ENCODE measurements around the gene NPIPB6. TPM values are rescaled to one million over a fixed set of nuclear protein-coding genes. Genes with fewer than 3 reads are reported as not detected.

NPIPB6 gene
- total RNA-seq, 1 experiment from 2014 or later: 1.4 TPM

GRCh38 chr16:28304214-28304613 is 59.1 kb downstream of the NPIPB6 start:
- in situ Hi-C loops (cut with HindIII; ENCODE audit: low sequenced_read_pairs): no loop called here
- no peak for DNase-seq (ENCODE audit: low spot score)

DNA sequence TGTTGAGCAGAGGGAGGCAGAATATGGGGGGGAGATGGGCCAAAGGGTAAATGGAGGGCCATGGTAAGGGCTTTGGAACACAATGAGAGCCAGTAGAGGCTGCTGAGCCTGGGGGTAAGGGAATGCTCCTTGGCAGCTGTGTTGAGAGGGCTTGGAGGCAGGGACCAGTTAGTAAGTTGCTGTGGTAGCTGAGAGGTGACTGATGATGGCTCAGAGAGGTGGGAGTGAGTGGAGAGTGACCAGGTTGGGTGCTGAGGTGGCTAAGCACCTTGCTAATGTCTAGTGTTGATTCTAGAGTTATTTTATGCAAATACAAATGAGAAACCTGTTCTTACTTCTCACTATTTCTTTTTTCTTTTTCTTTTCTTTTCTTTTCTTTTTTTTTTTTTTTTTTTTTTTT is 60.2 kb downstream of the NPIPB6 start:
- in situ Hi-C loops (cut with HindIII; ENCODE audit: low sequenced_read_pairs): no loop called here
- no peak for DNase-seq (ENCODE audit: low spot score)

- no peak for DNase-seq (ENCODE audit: low spot score)
- in situ Hi-C loops (cut with HindIII; ENCODE audit: low sequenced_read_pairs): no loop called here
Observed at GRCh38 chr16:28301620-28302019, 61.7 kb downstream of the NPIPB6 start.

- DNase-seq (ENCODE audit: low spot score): no peak
- in situ Hi-C loops (cut with HindIII; ENCODE audit: low sequenced_read_pairs): no loop called here
Observed at GRCh38 chr16:28301154-28301553, 62.2 kb downstream of the NPIPB6 start.

DNA sequence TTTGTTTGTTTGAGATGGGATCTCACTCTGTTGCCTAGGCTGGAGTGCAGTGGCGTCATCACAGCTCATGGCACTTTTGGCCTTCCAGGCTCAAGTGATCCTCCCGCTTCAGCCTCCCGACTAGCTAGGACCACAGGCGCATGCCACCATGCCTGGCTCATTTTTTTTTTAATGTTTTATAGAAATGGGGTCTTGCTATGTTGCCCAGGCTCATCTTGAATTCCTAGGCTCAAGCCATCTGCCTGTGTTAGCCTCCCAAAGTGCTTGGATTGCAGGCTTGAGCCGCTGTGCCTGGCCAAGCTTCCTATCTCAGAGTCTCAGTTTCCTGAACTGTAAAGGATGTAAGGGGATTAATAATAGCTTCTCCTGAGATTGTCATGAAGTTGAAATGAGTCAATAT is 63.0 kb downstream of the NPIPB6 start:
- in situ Hi-C loops (cut with HindIII; ENCODE audit: low sequenced_read_pairs): no loop called here
- DNase-seq (ENCODE audit: low spot score): no peak

DNA sequence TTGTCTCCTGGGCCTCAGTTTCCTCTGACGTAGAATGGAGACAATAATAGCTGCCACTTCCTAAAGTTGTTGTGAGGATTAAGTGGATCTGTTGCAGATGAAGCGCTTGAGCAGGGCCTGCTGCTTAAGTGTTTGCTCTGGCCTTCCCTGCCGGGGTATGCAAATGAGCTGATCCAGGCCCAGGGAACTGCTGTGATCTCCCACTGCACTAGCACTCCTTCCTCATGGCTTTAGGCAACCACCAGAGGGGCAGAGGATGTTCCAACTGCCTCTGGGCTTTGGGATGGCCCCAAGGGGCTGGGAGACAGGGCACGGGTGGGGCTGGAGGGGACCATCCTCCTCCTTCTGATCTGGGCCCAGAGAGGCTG is 64.8 kb downstream of the NPIPB6 start:
- in situ Hi-C loops (cut with HindIII; ENCODE audit: low sequenced_read_pairs): no loop called here
- no peak for DNase-seq (ENCODE audit: low spot score)

DNA sequence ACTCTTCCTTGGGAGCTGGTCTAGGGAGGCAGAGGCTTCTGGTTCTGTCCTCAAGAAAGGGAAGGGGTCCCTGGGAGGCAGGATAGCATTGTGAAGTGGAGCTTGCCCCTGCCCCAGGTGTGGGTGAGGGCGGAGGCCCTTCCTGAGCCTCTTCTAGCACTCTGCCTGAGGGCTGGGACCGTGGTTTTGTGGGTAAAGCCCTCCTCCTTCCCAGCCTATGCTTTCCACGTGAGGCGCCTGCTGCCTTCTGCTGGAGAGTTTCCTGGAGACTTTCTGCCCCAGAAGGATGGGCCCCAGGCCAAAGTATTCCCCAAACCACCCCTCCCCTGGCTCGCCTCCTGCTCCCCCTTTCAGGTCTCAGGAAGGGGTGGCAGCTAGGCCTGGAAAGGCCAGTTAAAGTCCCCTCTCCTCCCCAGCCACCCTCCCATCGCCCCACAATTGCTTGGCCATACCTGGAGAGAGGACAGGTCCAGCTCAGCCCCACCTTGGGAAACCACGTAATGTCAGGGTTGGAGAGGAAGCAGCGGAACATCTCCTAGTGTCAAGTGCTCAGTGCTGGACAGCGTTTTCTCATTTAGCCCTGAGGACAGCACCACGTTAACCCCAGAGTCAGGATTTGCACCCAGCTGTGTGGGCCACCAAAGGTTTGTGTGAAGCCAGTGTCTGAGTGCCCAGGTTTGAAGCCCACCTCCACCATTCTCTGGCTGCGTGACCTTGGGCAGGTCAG is 65.4 kb downstream of the NPIPB6 start:
- in situ Hi-C loops (cut with HindIII; ENCODE audit: low sequenced_read_pairs): no loop called here

GRCh38 chr16:28297308-28297707 is 66.0 kb downstream of the NPIPB6 start:
- no peak for DNase-seq (ENCODE audit: low spot score)
- in situ Hi-C loops (cut with HindIII; ENCODE audit: low sequenced_read_pairs): no loop called here

More for the DNA sequence above, 65.4 kb downstream of the NPIPB6 start:
- DNase-seq (ENCODE audit: low spot score): no peak

GRCh38 chr16:28295276-28295675 is 68.0 kb downstream of the NPIPB6 start:
- in situ Hi-C loops (cut with HindIII; ENCODE audit: low sequenced_read_pairs): no loop called here
- peak; percentile 41 for DNase-seq (ENCODE audit: low spot score)

GRCh38 chr16:28294201-28294600 is 69.1 kb downstream of the NPIPB6 start:
- in situ Hi-C loops (cut with HindIII; ENCODE audit: low sequenced_read_pairs): no loop called here
- DNase-seq (ENCODE audit: low spot score): no peak

- DNase-seq (ENCODE audit: low spot score): no peak
- in situ Hi-C loops (cut with HindIII; ENCODE audit: low sequenced_read_pairs): no loop called here
Observed at GRCh38 chr16:28293601-28293960, 69.7 kb downstream of the NPIPB6 start.

- in situ Hi-C loops (cut with HindIII; ENCODE audit: low sequenced_read_pairs): no loop called here
- DNase-seq (ENCODE audit: low spot score): no peak
Observed at GRCh38 chr16:28292731-28293600, 70.3 kb downstream of the NPIPB6 start.

Other genes starting within 250 kb of the NPIPB6 start
- gene XPO6, start 151.5 kb downstream of the NPIPB6 start, total RNA-seq (2014; rRNA removed; shearing (Covaris generic)): 75.8 and 98.0 TPM in 2 replicates
- gene SBK1, start 71.0 kb downstream of the NPIPB6 start, total RNA-seq (2014; rRNA removed; shearing (Covaris generic)): 3.4 and 4.7 TPM in 2 replicates
- 276 and 428 TPM in 2 replicates for gene EIF3CL, start 40.3 kb upstream of the NPIPB6 start, total RNA-seq (2014; rRNA removed; shearing (Covaris generic))
- gene NPIPB7, start 108.8 kb upstream of the NPIPB6 start, total RNA-seq (2014; rRNA removed; shearing (Covaris generic)): not detected in 2 replicates
- 50.2 and 62.7 TPM in 2 replicates for gene CLN3, start 128.6 kb upstream of the NPIPB6 start, total RNA-seq (2014; rRNA removed; shearing (Covaris generic))
- gene APOBR, start 131.1 kb upstream of the NPIPB6 start, total RNA-seq (2014; rRNA removed; shearing (Covaris generic)): 0.10 and 0.18 TPM in 2 replicates
- gene IL27, start 143.3 kb upstream of the NPIPB6 start, total RNA-seq (2014; rRNA removed; shearing (Covaris generic)): not detected in 2 replicates
- gene NUPR1, start 175.5 kb upstream of the NPIPB6 start, total RNA-seq (2014; rRNA removed; shearing (Covaris generic)): 113 and 153 TPM in 2 replicates
- gene SGF29, start 190.4 kb upstream of the NPIPB6 start, total RNA-seq (2014; rRNA removed; shearing (Covaris generic)): 14.6 and 19.3 TPM in 2 replicates
- 0.98 TPM in 1 of 2 replicates, not detected in the other for gene SULT1A2, start 233.5 kb upstream of the NPIPB6 start, total RNA-seq (2014; rRNA removed; shearing (Covaris generic))
- 32.2 and 38.8 TPM in 2 replicates for gene SULT1A1, start 246.5 kb upstream of the NPIPB6 start, total RNA-seq (2014; rRNA removed; shearing (Covaris generic))

Data from G401 (cell line).